Stromal cell of bone marrow (primary cell): Measurements from ENCODE around the gene KRTAP1-5.
"Not testable (repeated sequence)": the region's sequence is repeated elsewhere in the genome, so short reads cannot be mapped to it uniquely, and the experiment has no call there.

Experiments used
- DNase-seq: peaks from one replicate; pipeline ENCODE4 v3.0.0-alpha.2; 2012; ENCODE audit warnings: low read depth

The KRTAP1-5 gene

GRCh38 chr17:41048441-41048840 lies 21.4 kb upstream of the KRTAP1-5 start:
- no peak for DNase-seq

- not testable (repeated sequence) for DNase-seq
Measured at GRCh38 chr17:41046735-41047465, 19.9 kb upstream of the KRTAP1-5 start, which contains the start of gene KRTAP2-1. Gene KRTAP2-1, minus strand, starts transcription at chr17:41047316. Its CDS starts 49 bp downstream, at chr17:41047267.

GRCh38 chr17:41042953-41043352 lies 15.9 kb upstream of the KRTAP1-5 start:
- DNase-seq = no peak

GRCh38 chr17:41040783-41041571 lies 14.0 kb upstream of the KRTAP1-5 start, which contains the start of gene KRTAP1-1:
Gene KRTAP1-1, minus strand, starts transcription at chr17:41041450. Its CDS starts 53 bp downstream, at chr17:41041397.
- DNase-seq = not testable (repeated sequence)

GRCh38 chr17:41037853-41038350 lies 10.9 kb upstream of the KRTAP1-5 start:
- DNase-seq = no peak

GRCh38 chr17:41034346-41034935 lies 7.4 kb upstream of the KRTAP1-5 start, which contains the start of gene KRTAP1-3:
Gene KRTAP1-3, minus strand, starts transcription at chr17:41034874. Its CDS starts 53 bp downstream, at chr17:41034821.
- DNase-seq = not testable (repeated sequence)

- DNase-seq = no peak
Measured at GRCh38 chr17:41029633-41030245, 2.7 kb upstream of the KRTAP1-5 start, which contains the start of gene KRTAP1-4. Gene KRTAP1-4, minus strand, starts transcription at chr17:41030195. Its CDS starts 117 bp downstream, at chr17:41030078.

- DNase-seq = peak; percentile 71
Measured at GRCh38 chr17:41024697-41025096, 2.3 kb downstream of the KRTAP1-5 start.

GRCh38 chr17:41020336-41020735 lies 6.7 kb downstream of the KRTAP1-5 start:
- no peak for DNase-seq

GRCh38 chr17:41019415-41019814 lies 7.6 kb downstream of the KRTAP1-5 start:
- DNase-seq = no peak

- DNase-seq = no peak
Measured at GRCh38 chr17:41018541-41018940, 8.5 kb downstream of the KRTAP1-5 start.

- no peak for DNase-seq
Measured at GRCh38 chr17:41016578-41017215, 10.3 kb downstream of the KRTAP1-5 start.

GRCh38 chr17:41015454-41015853 lies 11.6 kb downstream of the KRTAP1-5 start:
- no peak for DNase-seq

- peak; percentile 51 for DNase-seq
Measured at GRCh38 chr17:41013606-41014005, 13.4 kb downstream of the KRTAP1-5 start.

- no peak for DNase-seq
Measured at GRCh38 chr17:41013181-41013580, 13.8 kb downstream of the KRTAP1-5 start.

- no peak for DNase-seq
Measured at GRCh38 chr17:41012326-41013120, 14.5 kb downstream of the KRTAP1-5 start.

GRCh38 chr17:41010441-41010840 lies 16.6 kb downstream of the KRTAP1-5 start:
- DNase-seq = no peak

GRCh38 chr17:41009936-41010335 lies 17.1 kb downstream of the KRTAP1-5 start:
- no peak for DNase-seq

GRCh38 chr17:41009301-41009760 lies 17.7 kb downstream of the KRTAP1-5 start:
- no peak for DNase-seq

- DNase-seq = no peak
Measured at GRCh38 chr17:41008811-41009210, 18.2 kb downstream of the KRTAP1-5 start, which contains the start of gene KRTAP3-1. Gene KRTAP3-1, minus strand, starts transcription at chr17:41009128. Its CDS starts 54 bp downstream, at chr17:41009074.
